HCT116 (cell line): ENCODE measurements around the gene ITIH6.

ENCODE experiments used
- ATF3 ChIP-seq: IDR thresholded peaks from 2 replicates; pipeline ENCODE4 v1.6.1; 2012
- EZH2 ChIP-seq: fragments of 200-600 bp; sonication (generic); IDR thresholded peaks from 2 replicates; pipeline ENCODE4 v1.6.1; 2017; ENCODE audit warnings: antibody characterized with exemption, mixed run types
- JUND ChIP-seq: IDR thresholded peaks from 2 replicates; pipeline ENCODE4 v1.6.1; 2012
- POLR2AphosphoS5 ChIP-seq: IDR thresholded peaks from 2 replicates; pipeline ENCODE4 v1.6.1; 2011; ENCODE audit warnings: mild to moderate bottlenecking, low read depth, low read length, moderate library complexity
- TCF7L2 ChIP-seq: IDR thresholded peaks from 2 replicates; pipeline ENCODE4 v1.7.0; 2011; ENCODE audit warnings: borderline replicate concordance, inconsistent platforms; ENCODE audit not compliant: insufficient read depth, insufficient read length; ENCODE audit errors: extremely low read depth

- TF ChIP-seq TCF7L2 (no peak), ATF3 (no peak), POLR2AphosphoS5 (no peak), JUND (no peak), EZH2 (no peak)
Observed at GRCh38 chrX:54798137-54798536, at the start of gene ITIH6.
